ENCODE results near the gene GALNT2. TPM values are rescaled to one million over a fixed set of nuclear protein-coding genes. Genes with fewer than 3 reads are reported as not detected.

GALNT2 gene
- polyA plus RNA-seq, 2 of the 4 experiments (the other 2 are of a cell fraction): 66.9 to 114 TPM

GRCh38 chr1:230215031-230215430 is 148.0 kb downstream of the GALNT2 start:
- TF ChIP-seq NR3C1 (IDR thresholded peaks at IDR 0.05) (no peak), RAD21 (conservative IDR thresholded peaks at IDR 0.05 in 1 of 2, IDR thresholded peaks at IDR 0.05 in 1 of 2) (peak; percentile 31 to 40; a peak in 2 of 5 replicates), CTCF (IDR thresholded peaks at IDR 0.05) (peak; percentile 20; the same call in 1 of the 3 replicates), NFE2L2 (conservative IDR thresholded peaks at IDR 0.05; ENCODE audit: low read length) (no peak)
- Histone ChIP-seq H3K4me3 (no peak overlapping the region), H3K9me3 (no peaks in the 10 kb centered on the region), H3K4me1 (no peaks in the 10 kb centered on the region), H3K27ac (no peak overlapping the region), H3K4me2 (no peak overlapping the region)
- CTCF ChIA-PET: interaction anchor here (0.7 to 1.7 kb wide), 7 partner anchors 10 to 733 kb away, joined by 3 to 7 read pairs (median 3); no protein-coding TSS in a partner anchor
- ATAC-seq: peak in 1 of 2 experiments; percentile 66; a peak in 4 of 6 replicates
- 87% methylated on average over 7 of the region's 7 CpGs for WGBS (ENCODE audit: missing lambda C conversion rate)
- DNase-seq (ENCODE audit: low read depth in 1 of 2, low spot score in 1 of 2): peak in 1 of 2 experiments; percentile 28
- no peak for FAIRE-seq
- POLR2A ChIA-PET: no interaction called here

GRCh38 chr1:230215529-230215928 is 148.5 kb downstream of the GALNT2 start:
- 88% methylated on average over 1 of the region's 1 CpG for WGBS (ENCODE audit: missing lambda C conversion rate)
- no peak overlapping the region for H3K4me3 ChIP-seq
- ATAC-seq (no peak), FAIRE-seq (no peak), DNase-seq (ENCODE audit: low read depth in 1 of 2, low spot score in 1 of 2) (no peak)
- POLR2A ChIA-PET: no interaction called here
- no peaks in the 10 kb centered on the region for H3K9me3 ChIP-seq
- no peak overlapping the region for H3K27ac ChIP-seq
- CTCF ChIA-PET: interaction anchor here (0.7 to 1.7 kb wide), 9 partner anchors 10 to 734 kb away, joined by 3 to 7 read pairs (median 3); no protein-coding TSS in a partner anchor
- H3K4me1 ChIP-seq: no peaks in the 10 kb centered on the region
- TF ChIP-seq MYC (IDR thresholded peaks at IDR 0.05; ENCODE audit: borderline replicate concordance, low read length) (no peak), HOXA7 (CRISPR knock-in tag; IDR thresholded peaks at IDR 0.05) (no peak), USF2 (IDR thresholded peaks at IDR 0.05) (no peak), EHMT2 (IDR thresholded peaks at IDR 0.05; ENCODE audit: low read depth) (no peak), TP53 (CRISPR knock-in tag; IDR thresholded peaks at IDR 0.05) (no peak), E2F6 (IDR thresholded peaks at IDR 0.05; ENCODE audit: borderline replicate concordance, low read depth) (no peak), MAFK (IDR thresholded peaks at IDR 0.05; ENCODE audit: partially characterized antibody) (no peak), RNF2 (IDR thresholded peaks at IDR 0.05; ENCODE audit: borderline replicate concordance, low read depth) (no peak), MAZ (IDR thresholded peaks at IDR 0.05; ENCODE audit: borderline replicate concordance, low read depth, low read length) (no peak), CBX8 (IDR thresholded peaks at IDR 0.05) (no peak), ATOH8 (CRISPR knock-in tag; IDR thresholded peaks at IDR 0.05; ENCODE audit: low read depth) (no peak), HDAC2 (IDR thresholded peaks at IDR 0.05) (no peak), MAX (IDR thresholded peaks at IDR 0.05) (no peak), HMGXB4 (CRISPR knock-in tag; IDR thresholded peaks at IDR 0.05; ENCODE audit: borderline replicate concordance) (no peak)
- no peak overlapping the region for H3K4me2 ChIP-seq

All from A549 (cell line).